ENCODE results near the gene KRTAP5-1.

DNA sequence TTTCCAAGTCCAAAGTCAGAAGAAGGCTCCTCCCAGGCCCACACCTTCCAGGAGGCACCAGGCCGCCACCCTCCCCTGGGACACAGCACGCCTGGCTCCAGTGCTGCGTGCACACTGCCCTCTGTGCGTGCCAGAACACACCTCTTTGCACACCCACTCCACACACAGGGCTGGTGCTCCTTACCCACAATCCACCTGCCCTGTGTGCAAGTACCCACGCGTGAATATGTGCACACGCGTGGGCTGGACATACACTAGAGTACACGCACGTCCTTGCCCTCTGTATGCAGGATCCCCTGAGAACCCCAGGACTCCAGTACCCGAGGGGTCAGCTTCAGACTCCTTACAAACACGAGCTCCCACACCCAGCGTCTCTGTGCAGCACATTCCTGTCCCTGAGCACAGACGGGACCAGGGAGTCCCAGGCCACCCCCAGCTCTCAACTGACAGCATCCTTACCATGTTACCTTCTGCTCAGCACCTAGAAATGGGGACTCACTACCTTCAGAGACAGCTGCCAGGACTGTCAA, 15.8 kb downstream of the KRTAP5-1 start:
- TF ChIP-seq POLR2AphosphoS5 (IDR thresholded peaks at IDR 0.05; ENCODE audit: low read depth, low read length) (no peak), POLR2A (IDR thresholded peaks at IDR 0.05; ENCODE audit: low read depth, low read length) (no peak), TAF1 (IDR thresholded peaks at IDR 0.05; ENCODE audit: low read depth, low read length) (no peak), SPI1 (IDR thresholded peaks at IDR 0.05; ENCODE audit: low read depth, low read length) (no peak), PAX5 (IDR thresholded peaks at IDR 0.05; ENCODE audit: insufficient read depth, low read length, severe bottlenecking) (no peak), POU2F2 (IDR thresholded peaks at IDR 0.05; ENCODE audit: low read depth, low read length) (no peak)

All from GM12891 (cell line).